IgD-negative memory B cell (primary cell): ENCODE results near the gene CLCNKB. TPM values are rescaled to one million over a fixed set of nuclear protein-coding genes. Genes with fewer than 3 reads are reported as not detected.
"Not testable (repeated sequence)": the region's sequence is repeated elsewhere in the genome, so short reads cannot be mapped to it uniquely, and the experiment has no call there.

Source experiments
- H3K27ac Mint-ChIP-seq, 3 donors: one replicate each; pipeline ENCODE4 v1.8.0; 2020 to 2022; ENCODE audit warnings: mild to moderate bottlenecking in 3 of 3, mixed read lengths in 3 of 3, moderate library complexity in 1 of 3
- H3K27me3 Mint-ChIP-seq: one replicate; pipeline ENCODE4 v1.8.0; 2021; ENCODE audit warnings: mixed read lengths
- H3K36me3 Mint-ChIP-seq: one replicate; pipeline ENCODE4 v1.8.0; 2020; ENCODE audit warnings: mild to moderate bottlenecking, mixed read lengths
- H3K4me1 Mint-ChIP-seq, 3 donors: one replicate each; pipeline ENCODE4 v1.8.0; 2020 to 2022; ENCODE audit warnings: mixed read lengths in 3 of 3, mild to moderate bottlenecking in 1 of 3
- H3K4me3 Mint-ChIP-seq, 4 donors: one replicate each; pipeline ENCODE4 v1.8.0; 2020 to 2022; ENCODE audit warnings: mild to moderate bottlenecking in 4 of 4, mixed read lengths in 4 of 4, moderate library complexity in 3 of 4
- H3K9me3 Mint-ChIP-seq, 3 donors: one replicate each; pipeline ENCODE4 v1.8.0; 2020 to 2021; ENCODE audit warnings: mixed read lengths in 3 of 3, mild to moderate bottlenecking in 1 of 3
- polyA plus RNA-seq: library from polyadenylated mRNA; unstranded; fragments of 300-500 nt; fragmentation: Illumina TruSeq; gene quantifications from one replicate; pipeline ENCODE4 v1.2.3, GENCODE V29; 2021

CLCNKB gene
- polyA plus RNA-seq, 1 donor from 2014 or later: not detected

DNA sequence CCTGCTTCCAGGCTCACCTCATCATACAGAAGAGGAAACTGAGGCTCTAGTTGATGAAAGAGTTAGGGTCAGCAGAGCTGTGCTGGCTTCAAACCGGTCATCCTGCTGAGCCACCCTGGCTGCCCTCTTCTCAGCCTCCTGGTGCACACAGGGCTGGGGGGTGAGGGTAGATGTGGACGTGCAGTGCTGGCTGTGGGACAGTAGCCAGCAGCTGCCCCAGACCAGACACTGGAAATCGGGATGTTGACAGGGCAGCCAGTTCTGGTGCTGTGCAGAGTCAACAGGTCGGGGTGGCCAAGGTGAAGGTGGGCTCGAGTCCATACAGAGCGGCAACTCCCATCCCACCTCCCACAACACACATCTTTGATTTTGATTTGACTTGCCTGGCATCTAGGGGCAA, 23.3 kb upstream of the CLCNKB start:
- peaks cover 0 to 2% (median 0%) of the 10 kb centered on the region in 3 donors for H3K4me1 Mint-ChIP-seq
- H3K9me3 Mint-ChIP-seq: no peaks in the 10 kb centered on the region
- no peaks in the 10 kb centered on the region for H3K36me3 Mint-ChIP-seq
- H3K27ac Mint-ChIP-seq: no peak overlapping the region
- H3K27me3 Mint-ChIP-seq: peaks cover 7% of the 10 kb centered on the region
- no peak overlapping the region for H3K4me3 Mint-ChIP-seq

DNA sequence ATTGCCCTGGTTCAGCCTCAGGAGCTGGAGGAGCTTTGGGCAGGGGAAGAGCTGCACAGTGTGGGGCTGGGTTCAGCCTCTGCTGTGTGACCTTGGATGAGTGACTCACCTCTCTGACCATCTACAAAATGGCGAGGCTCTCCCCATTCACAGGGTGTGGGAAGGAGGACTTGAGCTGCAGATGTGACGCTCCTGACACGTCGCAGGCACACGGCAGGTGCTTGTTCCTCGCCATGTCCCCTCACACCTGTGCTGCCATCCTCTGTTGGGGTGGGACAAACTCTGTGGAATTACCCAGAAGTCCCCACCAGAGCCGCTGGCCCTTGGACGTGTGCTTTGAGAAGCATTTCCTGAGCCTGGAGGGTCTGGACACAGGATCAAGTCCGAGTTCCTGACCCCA, 22.7 kb upstream of the CLCNKB start:
- H3K27ac Mint-ChIP-seq, H3K36me3 Mint-ChIP-seq, H3K4me1 Mint-ChIP-seq, H3K9me3 Mint-ChIP-seq, H3K4me3 Mint-ChIP-seq, H3K27me3 Mint-ChIP-seq: not testable (repeated sequence)

DNA sequence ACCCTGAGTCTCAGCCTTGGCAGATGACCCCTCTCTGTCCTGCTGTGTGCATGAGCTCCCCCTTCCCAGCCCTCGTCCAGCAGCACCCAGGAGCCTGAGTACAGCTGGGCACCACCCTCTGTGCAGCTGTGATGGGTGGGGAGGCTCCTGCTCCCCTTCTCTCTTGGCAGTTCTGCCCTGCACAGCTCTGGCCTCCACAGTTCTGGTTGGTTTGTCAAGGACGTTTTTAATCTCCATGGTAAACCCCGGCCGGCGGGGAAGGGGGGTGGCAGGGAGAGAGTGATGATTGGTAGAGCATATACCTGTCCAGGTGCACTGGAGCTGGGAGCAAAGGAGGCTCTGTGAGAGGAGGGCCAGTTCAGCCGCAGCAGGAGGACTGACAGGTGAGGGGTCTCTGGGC, 21.9 kb upstream of the CLCNKB start, which contains the start of gene CLCNKA:
CLCNKA (plus strand) TSS at position 356 of the 400 bp plus-strand sequence. CDS start 584 bp downstream, outside the sequence.
- peaks cover 7% of the 10 kb centered on the region for H3K27me3 Mint-ChIP-seq
- H3K9me3 Mint-ChIP-seq: no peaks in the 10 kb centered on the region
- no peak within 1 kb of the TSS for H3K27ac Mint-ChIP-seq
- H3K4me1 Mint-ChIP-seq: peaks cover 0 to 5% (median 0%) of the 10 kb centered on the region in 3 donors
- peak within 1 kb of the TSS in 1 of 4 donors; percentile 66 for H3K4me3 Mint-ChIP-seq
- H3K36me3 Mint-ChIP-seq: no peaks in the 10 kb centered on the region

DNA sequence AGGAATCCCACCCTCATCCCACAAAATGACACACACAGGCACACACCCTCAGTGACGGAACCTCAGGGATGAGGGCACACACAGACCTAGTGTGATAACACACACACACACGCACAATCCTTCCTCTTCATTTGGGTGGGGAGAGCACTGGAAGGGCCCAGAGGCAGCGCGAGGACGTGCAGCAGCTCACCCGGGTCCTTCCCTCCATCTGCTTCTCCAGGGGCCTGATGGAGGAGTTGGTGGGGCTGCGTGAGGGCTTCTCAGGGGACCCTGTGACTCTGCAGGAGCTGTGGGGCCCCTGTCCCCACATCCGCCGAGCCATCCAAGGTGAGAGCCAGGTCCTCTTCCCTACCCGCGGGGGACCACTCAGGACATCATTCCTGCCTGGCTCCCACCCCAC, 21.2 kb upstream of the CLCNKB start:
- Mint-ChIP-seq H3K27ac (no peak overlapping the region), H3K9me3 (no peaks in the 10 kb centered on the region), H3K4me3 (no peak overlapping the region), H3K4me1 (peaks cover 0 to 5% (median 0%) of the 10 kb centered on the region in 3 donors), H3K27me3 (peaks cover 7% of the 10 kb centered on the region), H3K36me3 (no peaks in the 10 kb centered on the region)

DNA sequence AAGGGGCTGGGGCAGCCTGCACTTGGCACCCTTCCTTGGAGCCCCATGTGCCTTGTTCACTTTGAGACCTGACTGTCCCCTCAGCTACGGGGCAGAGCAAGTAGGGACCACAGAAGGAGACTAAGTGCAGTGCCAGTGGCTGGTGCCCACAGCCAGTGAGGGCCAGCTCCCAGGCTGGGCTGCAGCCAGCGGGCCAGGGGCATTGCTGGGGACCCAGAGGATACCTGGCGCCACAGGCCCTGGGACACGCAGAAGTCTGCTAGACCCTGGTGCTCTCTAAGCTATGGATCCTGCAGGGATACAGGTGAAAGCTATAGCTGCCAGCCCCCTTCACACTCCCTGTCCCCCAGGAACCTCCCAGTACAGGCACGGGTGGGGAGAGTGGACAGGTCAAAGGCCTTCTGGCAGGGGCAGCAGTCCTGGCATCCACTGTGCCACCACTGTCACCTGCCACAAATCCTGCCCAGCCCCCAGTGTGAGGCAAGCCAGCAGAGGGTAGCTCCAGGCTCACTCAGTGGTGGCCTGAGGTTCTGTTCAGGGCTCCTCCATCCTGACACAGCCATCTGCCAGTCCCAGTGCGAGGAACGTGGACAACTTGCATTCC, 20.4 kb upstream of the CLCNKB start:
- Mint-ChIP-seq H3K9me3 (no peaks in the 10 kb centered on the region), H3K36me3 (no peaks in the 10 kb centered on the region), H3K4me3 (no peak overlapping the region), H3K27ac (no peak overlapping the region), H3K27me3 (peaks cover 11% of the 10 kb centered on the region), H3K4me1 (peaks cover 0 to 4% (median 0%) of the 10 kb centered on the region in 3 donors)

DNA sequence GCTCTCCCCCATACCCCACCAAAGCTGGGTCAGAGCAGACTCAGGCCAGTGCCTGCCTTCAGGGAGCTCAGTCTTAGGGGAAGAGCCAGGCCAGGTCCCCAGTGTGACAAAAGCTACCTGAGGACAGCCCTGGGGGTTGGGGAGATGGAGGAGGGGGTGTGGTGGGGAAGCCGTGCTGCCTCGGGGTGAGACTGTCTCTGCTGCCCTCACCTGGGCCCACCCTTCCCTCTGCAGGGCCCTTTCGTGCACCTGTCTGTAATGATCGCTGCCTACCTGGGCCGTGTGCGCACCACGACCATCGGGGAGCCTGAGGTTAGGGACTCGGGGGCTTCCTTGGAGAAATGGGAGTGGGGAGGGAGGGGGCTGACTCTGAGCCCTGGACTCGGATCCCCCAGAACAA, 17.3 kb upstream of the CLCNKB start:
- H3K9me3 Mint-ChIP-seq, H3K4me1 Mint-ChIP-seq, H3K36me3 Mint-ChIP-seq, H3K4me3 Mint-ChIP-seq, H3K27ac Mint-ChIP-seq: not testable (repeated sequence)
- peaks cover 19% of the 10 kb centered on the region for H3K27me3 Mint-ChIP-seq

DNA sequence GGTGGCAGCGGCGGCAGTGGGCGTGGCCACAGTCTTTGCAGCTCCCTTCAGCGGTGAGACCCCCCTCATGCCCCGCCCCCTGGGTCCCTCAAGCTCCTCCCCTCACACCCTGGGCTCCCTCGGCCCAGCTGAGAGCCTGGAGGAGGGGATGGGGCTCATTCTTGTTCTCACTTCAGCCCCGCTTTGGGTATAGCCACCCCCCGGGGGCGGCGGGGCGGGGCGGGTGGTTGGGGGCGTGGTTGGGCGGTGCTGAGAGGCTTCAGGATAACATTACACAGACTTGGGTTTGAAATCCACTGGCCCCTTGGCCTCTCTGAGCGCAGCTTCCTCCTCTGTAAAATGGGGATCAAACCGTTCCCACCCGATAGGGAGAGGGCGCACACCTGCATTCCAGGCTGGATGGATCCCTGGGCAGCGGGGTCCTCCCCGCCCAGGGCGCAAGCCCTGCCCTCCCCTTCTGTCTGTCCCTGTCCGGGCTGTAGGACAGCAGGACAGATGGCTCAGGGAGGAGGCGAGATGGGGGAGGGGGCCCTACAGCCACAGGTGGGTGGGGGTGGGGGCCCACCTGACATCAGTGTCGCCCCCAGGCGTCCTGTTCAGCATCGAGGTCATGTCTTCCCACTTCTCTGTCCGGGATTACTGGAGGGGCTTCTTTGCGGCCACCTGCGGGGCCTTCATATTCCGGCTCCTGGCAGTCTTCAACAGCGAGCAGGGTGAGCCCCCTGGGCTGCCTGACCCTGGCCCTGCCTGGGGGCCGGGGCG, 16.7 kb upstream of the CLCNKB start:
- H3K9me3 Mint-ChIP-seq: no peaks in the 10 kb centered on the region
- peaks cover 0 to 5% (median 0%) of the 10 kb centered on the region in 3 donors for H3K4me1 Mint-ChIP-seq
- peaks cover 21% of the 10 kb centered on the region for H3K27me3 Mint-ChIP-seq
- peak overlapping the region in 2 of 4 donors; percentile 37 to 77 for H3K4me3 Mint-ChIP-seq
- no peak overlapping the region for H3K27ac Mint-ChIP-seq
- H3K36me3 Mint-ChIP-seq: no peaks in the 10 kb centered on the region

DNA sequence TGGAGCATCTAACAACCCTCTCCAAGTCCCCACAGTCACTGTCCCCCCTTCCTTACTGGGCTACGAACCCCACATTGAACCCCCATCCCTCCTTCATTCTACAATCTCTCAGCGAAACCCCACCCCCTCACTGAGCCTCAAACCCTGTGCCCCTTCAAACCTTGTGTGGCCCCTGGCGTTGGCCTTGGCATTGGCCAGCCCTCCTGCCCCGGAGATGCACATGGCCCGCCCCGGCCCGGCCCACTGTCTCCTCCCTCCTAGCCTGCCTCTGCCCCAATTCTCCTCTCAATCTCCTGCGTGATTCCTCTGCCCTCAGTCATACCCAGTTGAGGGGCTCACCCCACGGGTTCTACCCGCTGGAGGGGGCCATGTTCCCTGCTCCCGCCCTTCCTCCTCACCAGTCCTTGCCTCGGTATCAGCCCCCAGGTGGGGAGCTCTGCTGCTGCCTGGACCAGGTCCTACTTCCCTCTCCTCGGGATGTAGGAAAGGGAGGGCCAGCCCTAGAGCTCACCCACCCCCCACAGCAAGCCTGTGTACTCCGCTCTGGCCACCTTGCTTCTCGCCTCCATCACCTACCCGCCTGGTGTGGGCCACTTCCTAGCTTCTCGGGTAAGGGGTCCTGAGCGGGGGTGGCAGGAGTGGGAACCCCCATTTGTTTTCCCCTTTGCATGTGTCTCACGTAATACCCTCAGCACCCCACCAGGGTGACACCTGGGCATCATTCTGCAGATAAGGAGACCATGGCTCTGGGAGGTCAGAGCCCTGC, 15.2 kb upstream of the CLCNKB start:
- no peak overlapping the region for H3K4me3 Mint-ChIP-seq
- peaks cover 25% of the 10 kb centered on the region for H3K27me3 Mint-ChIP-seq
- H3K36me3 Mint-ChIP-seq: no peaks in the 10 kb centered on the region
- no peak overlapping the region for H3K27ac Mint-ChIP-seq
- H3K4me1 Mint-ChIP-seq: peaks cover 0 to 5% (median 3%) of the 10 kb centered on the region in 3 donors
- H3K9me3 Mint-ChIP-seq: no peaks in the 10 kb centered on the region

DNA sequence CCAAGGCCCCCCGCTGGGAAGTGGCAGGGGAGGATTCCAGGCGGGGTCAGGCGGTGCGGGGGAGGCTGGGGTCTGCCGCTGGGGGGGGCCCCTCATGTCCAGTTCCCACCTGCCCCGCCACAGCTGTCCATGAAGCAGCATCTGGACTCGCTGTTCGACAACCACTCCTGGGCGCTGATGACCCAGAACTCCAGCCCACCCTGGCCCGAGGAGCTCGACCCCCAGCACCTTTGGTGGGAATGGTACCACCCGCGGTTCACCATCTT, 14.6 kb upstream of the CLCNKB start:
- H3K27me3 Mint-ChIP-seq: peaks cover 22% of the 10 kb centered on the region
- not testable (repeated sequence) for H3K4me1 Mint-ChIP-seq, H3K9me3 Mint-ChIP-seq, H3K27ac Mint-ChIP-seq, H3K36me3 Mint-ChIP-seq, H3K4me3 Mint-ChIP-seq

DNA sequence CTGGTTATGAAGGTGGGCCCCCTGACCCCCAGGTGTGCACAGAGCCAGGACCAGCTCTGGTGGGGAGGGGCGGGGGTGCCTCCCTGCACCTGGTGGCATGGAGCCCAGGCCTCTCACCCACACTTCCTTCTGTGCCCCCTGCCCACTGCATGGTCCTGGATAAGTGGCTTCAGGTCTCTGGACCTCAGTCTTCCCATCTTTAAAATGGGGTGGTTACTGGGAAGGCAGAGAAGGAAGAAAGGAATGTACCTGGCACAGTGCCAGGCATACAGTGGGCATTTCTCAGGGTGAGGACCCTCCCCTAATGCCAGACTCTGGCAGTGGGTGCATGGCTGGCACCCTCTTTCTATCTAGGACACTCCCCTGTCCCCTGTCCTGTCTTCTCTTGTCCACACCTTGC, 14.3 kb upstream of the CLCNKB start:
- no peak overlapping the region for H3K4me3 Mint-ChIP-seq
- H3K27me3 Mint-ChIP-seq: peaks cover 22% of the 10 kb centered on the region
- peaks cover 0 to 5% (median 3%) of the 10 kb centered on the region in 3 donors for H3K4me1 Mint-ChIP-seq
- no peaks in the 10 kb centered on the region for H3K9me3 Mint-ChIP-seq
- H3K36me3 Mint-ChIP-seq: no peaks in the 10 kb centered on the region
- H3K27ac Mint-ChIP-seq: no peak overlapping the region

DNA sequence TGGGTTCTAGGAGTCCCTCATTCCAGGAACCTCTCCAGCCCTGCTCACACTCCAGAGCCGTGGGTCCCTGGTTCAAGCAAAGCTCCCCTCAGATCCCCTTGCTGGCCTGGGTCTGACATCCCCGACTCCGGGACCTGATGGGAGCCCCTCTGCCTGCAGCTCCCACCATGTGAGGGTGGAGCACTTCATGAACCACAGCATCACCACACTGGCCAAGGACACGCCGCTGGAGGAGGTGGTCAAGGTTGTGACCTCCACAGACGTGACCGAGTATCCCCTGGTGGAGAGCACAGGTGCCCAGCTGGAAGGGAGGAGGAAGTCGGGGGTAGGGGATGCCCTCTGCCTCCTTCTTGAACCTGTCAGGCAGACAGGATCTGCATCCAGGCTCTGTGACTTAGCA, 12.0 kb upstream of the CLCNKB start:
- Mint-ChIP-seq H3K27ac (no peak overlapping the region), H3K4me1 (peaks cover 0 to 3% (median 2%) of the 10 kb centered on the region in 3 donors), H3K4me3 (no peak overlapping the region), H3K27me3 (peaks cover 25% of the 10 kb centered on the region), H3K36me3 (no peaks in the 10 kb centered on the region), H3K9me3 (no peaks in the 10 kb centered on the region)

DNA sequence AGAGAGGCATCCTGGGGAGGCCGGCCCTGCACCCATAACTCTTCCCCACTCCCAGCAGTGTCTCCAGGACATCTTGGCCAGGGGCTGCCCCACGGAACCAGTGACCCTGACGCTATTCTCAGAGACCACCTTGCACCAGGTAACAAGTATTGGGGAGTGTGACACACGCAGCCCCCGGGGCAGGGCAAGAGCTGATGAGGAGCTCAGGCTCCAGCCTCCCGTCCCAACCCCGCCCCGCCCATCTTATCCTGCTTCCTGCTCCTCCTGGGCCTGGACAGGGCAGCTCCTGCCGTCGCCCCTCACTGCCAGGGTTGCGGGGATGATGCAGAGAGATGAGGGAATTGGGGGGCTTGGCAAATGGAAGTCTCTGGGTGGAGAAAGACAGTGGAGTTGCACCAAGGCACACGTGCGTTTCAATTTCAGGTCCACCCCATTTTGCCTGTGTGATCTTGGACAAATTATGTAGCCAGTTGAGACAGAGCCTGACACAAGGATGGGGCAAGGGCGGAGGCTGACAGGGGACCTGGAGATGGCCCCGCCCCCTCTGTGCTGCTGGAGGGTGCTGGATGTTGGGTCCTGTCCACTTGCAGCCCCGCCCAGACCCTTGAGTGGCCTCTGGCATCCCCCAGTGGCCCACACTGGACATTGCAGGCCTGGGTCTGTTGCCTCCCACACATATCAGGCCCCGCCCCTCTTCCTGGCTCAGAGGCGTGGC, 11.0 kb upstream of the CLCNKB start:
- no peak overlapping the region for H3K4me3 Mint-ChIP-seq
- H3K4me1 Mint-ChIP-seq: peaks cover 0 to 3% (median 2%) of the 10 kb centered on the region in 3 donors
- H3K36me3 Mint-ChIP-seq: no peaks in the 10 kb centered on the region
- H3K27ac Mint-ChIP-seq: no peak overlapping the region
- peaks cover 27% of the 10 kb centered on the region for H3K27me3 Mint-ChIP-seq
- no peaks in the 10 kb centered on the region for H3K9me3 Mint-ChIP-seq

DNA sequence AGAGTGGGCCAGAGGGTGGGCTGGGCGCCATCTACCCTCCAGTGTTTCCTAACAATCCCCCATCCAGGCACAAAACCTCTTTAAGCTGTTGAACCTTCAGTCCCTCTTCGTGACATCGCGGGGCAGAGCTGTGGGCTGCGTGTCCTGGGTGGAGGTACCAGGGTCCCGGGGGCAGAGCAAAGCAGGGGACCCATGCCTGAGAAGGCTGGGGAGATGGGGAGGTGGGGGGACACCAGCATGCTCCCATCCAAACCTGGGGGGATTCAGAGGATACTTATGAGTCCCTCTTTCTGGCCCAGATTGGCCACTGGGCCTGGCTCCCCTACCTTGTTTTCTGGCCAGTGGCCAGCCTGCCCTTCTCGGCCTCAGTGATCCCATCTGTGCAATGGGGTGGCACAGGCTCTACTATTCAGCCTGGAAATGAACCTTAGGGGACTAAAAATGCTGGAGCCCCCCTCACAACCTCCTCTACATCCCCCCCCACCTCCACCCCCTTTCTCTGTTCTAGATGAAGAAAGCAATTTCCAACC, 10.4 kb upstream of the CLCNKB start:
- H3K27ac Mint-ChIP-seq, H3K4me1 Mint-ChIP-seq, H3K4me3 Mint-ChIP-seq, H3K9me3 Mint-ChIP-seq, H3K36me3 Mint-ChIP-seq: not testable (repeated sequence)
- peaks cover 22% of the 10 kb centered on the region for H3K27me3 Mint-ChIP-seq

DNA sequence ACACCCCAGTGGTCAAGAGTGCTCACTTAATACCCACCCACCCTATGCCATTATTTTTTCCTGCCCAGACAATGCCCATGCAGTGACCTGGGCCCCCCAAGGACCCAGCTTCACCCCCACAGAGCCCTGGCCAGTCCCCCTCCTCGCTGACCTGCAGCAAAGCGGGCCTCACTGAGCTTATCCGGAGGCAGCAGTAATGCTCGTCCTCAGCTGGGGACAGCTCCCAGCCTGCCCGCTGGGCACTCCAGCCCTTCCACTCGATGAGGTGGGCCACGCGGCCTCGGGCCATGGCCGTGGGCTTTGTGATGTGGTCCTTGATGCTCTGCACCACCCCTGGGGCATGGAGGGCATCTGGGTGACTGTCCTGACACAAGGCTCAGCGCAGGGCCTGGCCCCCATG, 7.1 kb upstream of the CLCNKB start:
- H3K9me3 Mint-ChIP-seq, H3K27ac Mint-ChIP-seq, H3K4me3 Mint-ChIP-seq, H3K4me1 Mint-ChIP-seq, H3K36me3 Mint-ChIP-seq: not testable (repeated sequence)
- H3K27me3 Mint-ChIP-seq: peaks cover 13% of the 10 kb centered on the region

DNA sequence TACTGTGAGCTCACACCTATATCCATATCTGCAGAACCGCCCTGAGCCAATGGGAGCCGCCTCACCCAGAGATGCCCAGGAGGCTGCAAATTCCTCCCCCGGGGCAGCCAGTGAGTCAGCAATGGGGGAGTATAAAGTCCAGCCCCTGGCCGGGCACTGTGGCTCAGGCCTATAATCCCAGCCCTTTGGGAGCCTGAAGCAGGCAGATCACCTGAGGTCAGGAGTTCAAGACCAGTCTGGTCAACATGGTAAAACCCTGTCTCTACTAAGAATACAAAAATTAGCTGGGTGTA, 5.0 kb upstream of the CLCNKB start:
- Mint-ChIP-seq H3K27ac (no peak overlapping the region), H3K9me3 (no peaks in the 10 kb centered on the region), H3K4me3 (no peak overlapping the region), H3K36me3 (no peaks in the 10 kb centered on the region), H3K27me3 (peaks cover 10% of the 10 kb centered on the region), H3K4me1 (no peaks in the 10 kb centered on the region)
